ENCODE results near the gene RMDN3. TPM values are rescaled to one million over a fixed set of nuclear protein-coding genes. Genes with fewer than 3 reads are reported as not detected.

Gene RMDN3
- total and polyA plus RNA-seq, 4 donors: 27.5 to 33.8 (median 30.2) TPM

DNA sequence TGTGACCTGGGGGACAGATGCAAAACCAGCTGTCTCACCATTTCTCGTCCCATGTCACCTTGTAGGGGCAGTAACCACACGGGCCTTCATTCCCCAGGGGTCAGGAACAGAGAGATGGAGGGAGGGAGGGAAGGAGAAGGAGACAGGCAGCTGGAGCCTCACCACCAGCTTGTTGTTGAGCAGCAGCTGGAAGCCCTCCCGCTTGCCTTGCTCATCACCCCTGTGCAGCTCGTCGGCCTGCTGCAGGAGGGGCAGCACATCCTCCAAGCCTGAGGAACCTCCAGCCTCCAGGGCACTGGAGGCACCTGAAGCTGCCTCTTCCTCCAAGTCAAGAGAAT lies 10.3 kb downstream of the RMDN3 start:
- TF ChIP-seq YY1 (IDR thresholded peaks at IDR 0.05): no peak
- TF ChIP-seq HNF4A (conservative IDR thresholded peaks at IDR 0.05): no peak
- no peak for TF ChIP-seq CTCF (IDR thresholded peaks at IDR 0.05; ENCODE audit: low read depth, low read length, missing input control)
- no peak for TF ChIP-seq RAD21 (IDR thresholded peaks at IDR 0.05)
- no peak for TF ChIP-seq SP1 (IDR thresholded peaks at IDR 0.05)
- no peak for TF ChIP-seq FOXA1 (IDR thresholded peaks at IDR 0.05)
- Histone ChIP-seq H3K4me1 (ENCODE audit: control insufficient read depth in 4 of 4, insufficient read depth in 4 of 4, low read length in 3 of 4) (peaks cover 6 to 16% (median 12%) of the 10 kb centered on the region in 4 donors), H3K27me3 (ENCODE audit: control insufficient read depth in 4 of 4, insufficient read depth in 4 of 4, low read length in 3 of 4) (no peaks in the 10 kb centered on the region), H3K36me3 (ENCODE audit: control insufficient read depth in 4 of 4, insufficient read depth in 3 of 4, low read depth in 1 of 4, low read length in 3 of 4) (peaks cover 3 to 47% (median 27%) of the 10 kb centered on the region in 4 donors), H3K9ac (ENCODE audit: low read depth in 1 of 2, low read length in 2 of 2) (no peak overlapping the region), H3K4me3 (ENCODE audit: low read depth in 1 of 3, low read length in 3 of 3) (no peak overlapping the region), H3K9me3 (ENCODE audit: control insufficient read depth in 4 of 4, low read length in 3 of 4) (no peaks in the 10 kb centered on the region), H3K27ac (ENCODE audit: low read depth in 1 of 2, low read length in 2 of 2) (peak overlapping the region; percentile 42 to 43)
- WGBS: 91% methylated on average over 5 of the region's 5 CpGs
- DNase-seq (ENCODE audit: low spot score): no peak

GRCh38 chr15:40743921-40744814 lies 10.9 kb downstream of the RMDN3 start:
- Histone ChIP-seq H3K27ac (ENCODE audit: low read depth in 1 of 2, low read length in 2 of 2) (peak overlapping the region; percentile 42 to 43), H3K4me1 (ENCODE audit: control insufficient read depth in 4 of 4, insufficient read depth in 4 of 4, low read length in 3 of 4) (peaks cover 6 to 16% (median 12%) of the 10 kb centered on the region in 4 donors), H3K9me3 (ENCODE audit: control insufficient read depth in 4 of 4, low read length in 3 of 4) (no peaks in the 10 kb centered on the region), H3K4me3 (ENCODE audit: low read depth in 1 of 3, low read length in 3 of 3) (no peak overlapping the region), H3K9ac (ENCODE audit: low read depth in 1 of 2, low read length in 2 of 2) (no peak overlapping the region), H3K27me3 (ENCODE audit: control insufficient read depth in 4 of 4, insufficient read depth in 4 of 4, low read length in 3 of 4) (no peaks in the 10 kb centered on the region), H3K36me3 (ENCODE audit: control insufficient read depth in 4 of 4, insufficient read depth in 3 of 4, low read depth in 1 of 4, low read length in 3 of 4) (peaks cover 3 to 52% (median 27%) of the 10 kb centered on the region in 4 donors)
- TF ChIP-seq RAD21 (IDR thresholded peaks at IDR 0.05): peak in 1 of 2 donors; percentile 10
- TF ChIP-seq CTCF (IDR thresholded peaks at IDR 0.05; ENCODE audit: low read depth, low read length, missing input control): no peak
- peak; percentile 35 for TF ChIP-seq YY1 (IDR thresholded peaks at IDR 0.05)
- peak; percentile 48 for TF ChIP-seq ZBTB33 (IDR thresholded peaks at IDR 0.05)
- TF ChIP-seq GABPA (IDR thresholded peaks at IDR 0.05 in 1 of 2, conservative IDR thresholded peaks at IDR 0.05 in 1 of 2): no peak
- no peak for TF ChIP-seq FOXA1 (IDR thresholded peaks at IDR 0.05)
- TF ChIP-seq NR2F2 (IDR thresholded peaks at IDR 0.05): peak; percentile 73
- peak; percentile 14 for TF ChIP-seq SP1 (IDR thresholded peaks at IDR 0.05)
- no peak for TF ChIP-seq FOXA2 (IDR thresholded peaks at IDR 0.05)
- TF ChIP-seq HNF4A (conservative IDR thresholded peaks at IDR 0.05): peak; percentile 67 to 77
- TF ChIP-seq, protein P1, sequence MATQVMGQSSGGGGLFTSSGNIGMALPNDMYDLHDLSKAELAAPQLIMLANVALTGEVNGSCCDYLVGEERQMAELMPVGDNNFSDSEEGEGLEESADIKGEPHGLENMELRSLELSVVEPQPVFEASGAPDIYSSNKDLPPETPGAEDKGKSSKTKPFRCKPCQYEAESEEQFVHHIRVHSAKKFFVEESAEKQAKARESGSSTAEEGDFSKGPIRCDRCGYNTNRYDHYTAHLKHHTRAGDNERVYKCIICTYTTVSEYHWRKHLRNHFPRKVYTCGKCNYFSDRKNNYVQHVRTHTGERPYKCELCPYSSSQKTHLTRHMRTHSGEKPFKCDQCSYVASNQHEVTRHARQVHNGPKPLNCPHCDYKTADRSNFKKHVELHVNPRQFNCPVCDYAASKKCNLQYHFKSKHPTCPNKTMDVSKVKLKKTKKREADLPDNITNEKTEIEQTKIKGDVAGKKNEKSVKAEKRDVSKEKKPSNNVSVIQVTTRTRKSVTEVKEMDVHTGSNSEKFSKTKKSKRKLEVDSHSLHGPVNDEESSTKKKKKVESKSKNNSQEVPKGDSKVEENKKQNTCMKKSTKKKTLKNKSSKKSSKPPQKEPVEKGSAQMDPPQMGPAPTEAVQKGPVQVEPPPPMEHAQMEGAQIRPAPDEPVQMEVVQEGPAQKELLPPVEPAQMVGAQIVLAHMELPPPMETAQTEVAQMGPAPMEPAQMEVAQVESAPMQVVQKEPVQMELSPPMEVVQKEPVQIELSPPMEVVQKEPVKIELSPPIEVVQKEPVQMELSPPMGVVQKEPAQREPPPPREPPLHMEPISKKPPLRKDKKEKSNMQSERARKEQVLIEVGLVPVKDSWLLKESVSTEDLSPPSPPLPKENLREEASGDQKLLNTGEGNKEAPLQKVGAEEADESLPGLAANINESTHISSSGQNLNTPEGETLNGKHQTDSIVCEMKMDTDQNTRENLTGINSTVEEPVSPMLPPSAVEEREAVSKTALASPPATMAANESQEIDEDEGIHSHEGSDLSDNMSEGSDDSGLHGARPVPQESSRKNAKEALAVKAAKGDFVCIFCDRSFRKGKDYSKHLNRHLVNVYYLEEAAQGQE (IDR thresholded peaks at IDR 0.05): no peak
- peak; percentile 72 to 81 for TF ChIP-seq JUND (IDR thresholded peaks at IDR 0.05)
- TF ChIP-seq MAX (IDR thresholded peaks at IDR 0.05): peak; percentile 52
- TF ChIP-seq, protein P2, sequence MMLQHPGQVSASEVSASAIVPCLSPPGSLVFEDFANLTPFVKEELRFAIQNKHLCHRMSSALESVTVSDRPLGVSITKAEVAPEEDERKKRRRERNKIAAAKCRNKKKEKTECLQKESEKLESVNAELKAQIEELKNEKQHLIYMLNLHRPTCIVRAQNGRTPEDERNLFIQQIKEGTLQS (IDR thresholded peaks at IDR 0.05): no peak
- peak; percentile 11 for TF ChIP-seq HNF4G (IDR thresholded peaks at IDR 0.05)
- TF ChIP-seq EGR1 (IDR thresholded peaks at IDR 0.05; ENCODE audit: low read depth in 2 of 2): no peak
- TF ChIP-seq TAF1 (conservative IDR thresholded peaks at IDR 0.05): no peak
- TF ChIP-seq RXRA (IDR thresholded peaks at IDR 0.05): peak; percentile 85 to 91
- peak; percentile 50 for DNase-seq (ENCODE audit: low spot score)
- WGBS: 62% methylated on average over 12 of the region's 12 CpGs
